Measurements from ENCODE around the gene PFKP. TPM values are rescaled to one million over a fixed set of nuclear protein-coding genes. Genes with fewer than 3 reads are reported as not detected.
A peak's percentile ranks its signal among the peaks of the same experiment; 100 is the strongest.

PFKP gene
- total RNA-seq, 1 experiment from 2014 or later = 232 TPM

- ChIA-PET CTCF (no interaction called here), POLR2A (interaction anchor here (0.5 to 0.7 kb wide), 5 partner anchors 93 to 1524 kb away, joined by 4 to 16 read pairs (median 9); no protein-coding TSS in a partner anchor)
- H3K27me3 ChIP-seq (ENCODE audit: control insufficient read depth, insufficient read depth, low read length) = no peaks in the 10 kb centered on the region
- TF ChIP-seq TCF7L2 (IDR thresholded peaks at IDR 0.05; ENCODE audit: low read depth, low read length) = no peak
- TF ChIP-seq CTCF (IDR thresholded peaks at IDR 0.05) = no peak
- peak; percentile 95 for TF ChIP-seq POLR2AphosphoS5 (IDR thresholded peaks at IDR 0.05; ENCODE audit: low read depth, low read length)
- 0 out of 2 replicates have a peak, but pooled peaks have one; percentile 52 for TF ChIP-seq SIN3A (IDR thresholded peaks at IDR 0.05; ENCODE audit: borderline replicate concordance, insufficient read depth, low read depth, low read length)
- TF ChIP-seq REST (IDR thresholded peaks at IDR 0.05; ENCODE audit: insufficient read depth in 1 of 2, low read depth in 2 of 2, low read length in 1 of 2) = 0 out of 4 replicates have a peak, but pooled peaks of 1 of the 2 experiments have one; percentile 45
- peaks cover 4% of the 10 kb centered on the region; the same call in 1 of the 2 replicates for H3K4me1 ChIP-seq (ENCODE audit: control insufficient read depth, insufficient read depth, low read length)
- peaks cover 4% of the 10 kb centered on the region; the same call in 1 of the 2 replicates for H3K36me3 ChIP-seq (ENCODE audit: control insufficient read depth, insufficient read depth, low read length)
- intact Hi-C loops (cut with micrococcal nuclease; ENCODE audit: unreplicated experiment) (no loop called here), in situ Hi-C loops (cut with HindIII; ENCODE audit: low pct_unique_long_range_greater_than_20kb, low sequenced_read_pairs) (no loop called here)
- H3K4me3 ChIP-seq (ENCODE audit: low read depth in 2 of 2, low read length in 2 of 2) = peak within 1 kb of the TSS; percentile 79 to 85
- DNase-seq (ENCODE audit: low read depth, low spot score) (peak; percentile 74), ATAC-seq (peak; percentile 99)
- no peaks in the 10 kb centered on the region for H3K9me3 ChIP-seq (ENCODE audit: control insufficient read depth, insufficient read depth, low read depth, low read length)
- H3K27ac ChIP-seq (ENCODE audit: low read length) = peak within 1 kb of the TSS; percentile 82
- BruUV-seq (replicated peaks) = no TSS peak
These were observed 105.3 kb downstream of the PFKP start, which contains the start of gene PITRM1 for GRCh38 chr10:3172446-3173170. Gene PITRM1 (minus strand): TSS chr10:3172782. CDS start chr10:3172772, 10 bp downstream.

- ChIA-PET CTCF (no interaction called here), POLR2A (no interaction called here)
- no peaks in the 10 kb centered on the region for H3K9me3 ChIP-seq (ENCODE audit: control insufficient read depth, insufficient read depth, low read depth, low read length)
- H3K27me3 ChIP-seq (ENCODE audit: control insufficient read depth, insufficient read depth, low read length) = no peaks in the 10 kb centered on the region
- H3K4me3 ChIP-seq (ENCODE audit: low read depth in 2 of 2, low read length in 2 of 2) = peak overlapping the region; percentile 39 to 50
- peaks cover 4% of the 10 kb centered on the region; the same call in 1 of the 2 replicates for H3K36me3 ChIP-seq (ENCODE audit: control insufficient read depth, insufficient read depth, low read length)
- in situ Hi-C loops (cut with HindIII; ENCODE audit: low pct_unique_long_range_greater_than_20kb, low sequenced_read_pairs) = no loop called here
- DNase-seq (ENCODE audit: low read depth, low spot score) (no peak), ATAC-seq (peak; percentile 56)
- TF ChIP-seq REST (IDR thresholded peaks at IDR 0.05; ENCODE audit: insufficient read depth in 1 of 2, low read depth in 2 of 2, low read length in 1 of 2) = no peak
- intact Hi-C loops (cut with micrococcal nuclease; ENCODE audit: unreplicated experiment) = no loop called here
- peaks cover 4% of the 10 kb centered on the region; the same call in 1 of the 2 replicates for H3K4me1 ChIP-seq (ENCODE audit: control insufficient read depth, insufficient read depth, low read length)
- BruUV-seq (replicated peaks) = no TSS peak
- H3K27ac ChIP-seq (ENCODE audit: low read length) = no peak overlapping the region
These were observed 106.0 kb downstream of the PFKP start for GRCh38 chr10:3173171-3173878.
